Measurements from ENCODE around the gene ADRA2B. TPM values are rescaled to one million over a fixed set of nuclear protein-coding genes. Genes with fewer than 3 reads are reported as not detected.

ADRA2B gene
- total and polyA plus RNA-seq, 12 donors: 0.95 to 12.9 (median 3.3) TPM

DNA sequence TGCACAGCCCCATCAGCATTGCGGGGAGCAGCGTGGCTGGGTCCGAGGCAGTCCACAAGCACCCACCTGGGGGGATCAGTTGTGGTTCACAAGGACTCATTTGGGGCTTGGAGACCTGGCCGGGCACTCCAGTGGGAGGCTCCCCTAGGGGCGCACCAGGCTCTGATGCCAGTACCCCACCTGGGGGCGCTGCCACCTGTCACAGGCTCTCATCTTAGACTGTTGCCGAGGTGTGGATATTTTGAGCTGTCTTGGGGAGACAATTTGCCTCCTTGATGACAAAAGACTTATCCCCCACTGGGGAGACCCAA, 3.0 kb downstream of the ADRA2B start:
- no peak for TF ChIP-seq POLR2A (IDR thresholded peaks at IDR 0.05)
- TF ChIP-seq, protein P1, sequence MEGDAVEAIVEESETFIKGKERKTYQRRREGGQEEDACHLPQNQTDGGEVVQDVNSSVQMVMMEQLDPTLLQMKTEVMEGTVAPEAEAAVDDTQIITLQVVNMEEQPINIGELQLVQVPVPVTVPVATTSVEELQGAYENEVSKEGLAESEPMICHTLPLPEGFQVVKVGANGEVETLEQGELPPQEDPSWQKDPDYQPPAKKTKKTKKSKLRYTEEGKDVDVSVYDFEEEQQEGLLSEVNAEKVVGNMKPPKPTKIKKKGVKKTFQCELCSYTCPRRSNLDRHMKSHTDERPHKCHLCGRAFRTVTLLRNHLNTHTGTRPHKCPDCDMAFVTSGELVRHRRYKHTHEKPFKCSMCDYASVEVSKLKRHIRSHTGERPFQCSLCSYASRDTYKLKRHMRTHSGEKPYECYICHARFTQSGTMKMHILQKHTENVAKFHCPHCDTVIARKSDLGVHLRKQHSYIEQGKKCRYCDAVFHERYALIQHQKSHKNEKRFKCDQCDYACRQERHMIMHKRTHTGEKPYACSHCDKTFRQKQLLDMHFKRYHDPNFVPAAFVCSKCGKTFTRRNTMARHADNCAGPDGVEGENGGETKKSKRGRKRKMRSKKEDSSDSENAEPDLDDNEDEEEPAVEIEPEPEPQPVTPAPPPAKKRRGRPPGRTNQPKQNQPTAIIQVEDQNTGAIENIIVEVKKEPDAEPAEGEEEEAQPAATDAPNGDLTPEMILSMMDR (IDR thresholded peaks at IDR 0.05): no peak
- Histone ChIP-seq H3K27ac (no peak overlapping the region), H3K4me3 (no peak overlapping the region), H3K36me3 (replicated peaks in 1 of 2) (no peaks in the 10 kb centered on the region), H3K9me3 (replicated peaks in 1 of 3) (no peaks in the 10 kb centered on the region), H3K27me3 (peaks cover 23% of the 10 kb centered on the region), H3K4me1 (replicated peaks in 1 of 2) (peaks cover 0 to 8% of the 10 kb centered on the region in 2 donors)
- intact Hi-C loops (cut with DNase I): loop anchor here in 1 of 2 donors (10.0 kb wide), 1 partner anchor 89 kb away; no protein-coding TSS in a partner anchor
- 86 to 91% (median 89%) methylated on average over 6 to 7 of the region's 7 CpGs for WGBS, 4 donors
- no peak for DNase-seq

DNA sequence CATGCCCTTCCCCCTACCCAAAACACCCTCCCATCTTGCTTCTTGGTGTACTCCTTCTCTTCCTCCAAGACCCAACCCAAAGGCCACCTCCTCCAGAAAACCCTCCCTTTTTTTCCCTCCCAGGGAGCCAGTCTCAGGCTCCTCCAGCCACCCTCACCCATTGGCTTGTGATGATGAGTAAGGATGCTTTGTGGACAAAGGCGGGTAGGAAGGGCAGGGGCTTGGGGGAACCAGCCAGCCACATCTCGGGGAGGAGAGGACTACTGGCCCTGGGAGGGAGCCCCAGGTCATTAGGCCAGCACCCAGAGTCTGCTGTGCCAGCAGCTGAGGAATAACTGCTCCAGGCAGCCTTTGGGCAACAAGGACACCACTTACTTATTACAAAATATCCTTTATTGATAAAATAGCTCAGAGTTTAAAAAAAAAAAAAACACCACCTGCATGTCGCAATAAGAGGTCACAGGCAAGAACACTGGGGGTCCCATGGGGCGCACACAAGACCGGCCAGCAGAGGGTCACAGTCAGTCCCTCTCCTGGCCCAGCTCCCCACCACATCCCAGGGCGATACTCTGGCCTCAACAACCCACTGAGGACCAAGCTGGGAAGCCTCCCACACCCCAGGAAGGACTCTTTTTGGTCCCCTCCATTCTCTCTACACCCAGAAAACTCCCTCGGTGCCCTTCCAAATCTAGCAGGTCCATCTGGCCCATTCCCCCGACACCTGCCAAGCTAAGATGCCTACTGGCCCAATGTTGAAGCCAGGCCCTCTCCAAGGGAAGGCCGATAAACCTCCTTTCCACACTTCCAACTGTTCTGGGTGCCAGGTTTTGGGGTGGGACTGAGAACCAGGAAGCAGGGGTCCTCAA, 3.6 kb downstream of the ADRA2B start:
- no peak for DNase-seq
- intact Hi-C loops (cut with DNase I): loop anchor here in 1 of 2 donors (10.0 kb wide), 1 partner anchor 88 kb away; no protein-coding TSS in a partner anchor
- H3K4me3 ChIP-seq: no peak overlapping the region
- 84 to 94% (median 89%) methylated on average over 9 of the region's 9 CpGs for WGBS, 4 donors
- TF ChIP-seq, protein P1 (IDR thresholded peaks at IDR 0.05): no peak
- no peak for TF ChIP-seq POLR2A (IDR thresholded peaks at IDR 0.05)
- no peaks in the 10 kb centered on the region for H3K36me3 ChIP-seq (replicated peaks in 1 of 2)
- no peaks in the 10 kb centered on the region for H3K9me3 ChIP-seq (replicated peaks in 1 of 3)
- H3K27ac ChIP-seq: no peak overlapping the region
- peaks cover 0 to 8% of the 10 kb centered on the region in 2 donors for H3K4me1 ChIP-seq (replicated peaks in 1 of 2)
- H3K27me3 ChIP-seq: peaks cover 19% of the 10 kb centered on the region

DNA sequence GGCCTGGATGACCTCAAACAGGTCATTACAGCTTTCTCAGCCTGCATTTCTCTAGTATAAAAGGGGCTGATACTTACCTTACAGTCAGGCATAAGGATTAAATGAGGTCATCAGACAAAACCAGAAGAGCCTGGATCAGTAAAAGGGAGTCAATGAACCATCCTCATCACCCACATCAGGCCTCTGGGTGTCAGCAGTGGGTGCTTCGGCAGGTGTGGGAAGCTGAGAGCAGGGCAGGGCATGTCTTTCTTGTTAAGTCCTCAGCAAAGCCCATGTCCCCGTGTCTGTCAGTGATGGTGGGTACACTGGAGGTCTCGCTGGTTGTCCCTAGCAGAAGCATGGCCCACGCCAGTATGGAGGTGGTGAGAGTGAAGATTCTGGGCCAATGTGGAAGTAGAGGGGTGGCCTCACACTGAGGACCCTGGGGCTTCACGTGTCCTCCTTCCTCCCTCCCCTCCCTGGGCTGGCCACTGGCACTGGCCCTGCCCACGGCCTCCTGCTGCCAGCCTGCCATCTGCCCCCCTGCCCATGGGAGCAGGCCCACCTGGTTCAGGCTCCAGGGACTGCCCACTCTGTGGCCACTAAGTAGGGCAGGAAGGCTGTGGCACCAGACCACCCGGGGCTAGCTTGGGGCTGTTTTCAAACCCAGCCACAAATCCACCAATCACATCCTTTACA, 4.4 kb downstream of the ADRA2B start:
- Histone ChIP-seq H3K27me3 (peaks cover 14% of the 10 kb centered on the region), H3K9me3 (replicated peaks in 1 of 3) (no peaks in the 10 kb centered on the region), H3K27ac (no peak overlapping the region), H3K36me3 (replicated peaks in 1 of 2) (no peaks in the 10 kb centered on the region), H3K4me1 (replicated peaks in 1 of 2) (peaks cover 0 to 5% of the 10 kb centered on the region in 2 donors), H3K4me3 (no peak overlapping the region)
- 86 to 91% (median 90%) methylated on average over 3 to 7 of the region's 7 CpGs for WGBS, 4 donors
- no peak for TF ChIP-seq POLR2A (IDR thresholded peaks at IDR 0.05)
- TF ChIP-seq, protein P1 (IDR thresholded peaks at IDR 0.05): no peak
- intact Hi-C loops (cut with DNase I): loop anchor here in 1 of 2 donors (10.0 kb wide), 1 partner anchor 87 kb away; no protein-coding TSS in a partner anchor
- no peak for DNase-seq

DNA sequence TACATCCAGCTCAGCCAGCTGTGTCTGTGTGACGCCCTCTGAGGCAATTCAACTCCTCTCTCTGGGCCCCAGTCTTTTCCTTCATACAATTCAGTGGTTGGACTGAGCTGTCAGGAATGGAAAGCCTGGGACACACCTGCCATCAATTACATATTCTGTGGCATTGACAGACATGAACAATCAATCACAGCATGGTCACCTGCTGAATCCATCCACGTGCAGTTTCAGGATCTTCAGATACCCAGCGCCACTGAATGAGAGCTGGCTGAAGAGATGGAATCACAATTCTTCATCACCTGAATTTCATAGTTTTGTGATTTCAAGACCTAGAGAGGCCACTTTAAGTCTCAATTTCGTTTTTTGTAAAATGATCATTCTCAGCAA, 5.1 kb downstream of the ADRA2B start:
- Histone ChIP-seq H3K4me1 (replicated peaks in 1 of 2) (no peaks in the 10 kb centered on the region), H3K27me3 (peaks cover 10% of the 10 kb centered on the region), H3K9me3 (replicated peaks in 1 of 3) (no peaks in the 10 kb centered on the region), H3K27ac (no peak overlapping the region), H3K4me3 (no peak overlapping the region), H3K36me3 (replicated peaks in 1 of 2) (no peaks in the 10 kb centered on the region)
- TF ChIP-seq, protein P1 (IDR thresholded peaks at IDR 0.05): no peak
- TF ChIP-seq POLR2A (IDR thresholded peaks at IDR 0.05): no peak
- 76 to 88% (median 81%) methylated on average over 4 of the region's 4 CpGs for WGBS, 4 donors
- DNase-seq: no peak
- intact Hi-C loops (cut with DNase I): loop anchor here in 1 of 2 donors (10.0 kb wide), 1 partner anchor 86 kb away; no protein-coding TSS in a partner anchor
